HS-27A (cell line): ENCODE measurements around the gene IQSEC2.

ENCODE experiments used
- DNase-seq: peaks from one replicate; pipeline ENCODE4 v3.0.0-alpha.2; 2012; ENCODE audit warnings: low read depth, missing footprints

The IQSEC2 gene

GRCh38 chrX:53268173-53268572, 13.2 kb downstream of the IQSEC2 start:
- no peak for DNase-seq

- DNase-seq = no peak
Measured at GRCh38 chrX:53266914-53267313, 14.5 kb downstream of the IQSEC2 start.

GRCh38 chrX:53265771-53266574, 15.4 kb downstream of the IQSEC2 start:
- DNase-seq = no peak

GRCh38 chrX:53263597-53264094, 17.7 kb downstream of the IQSEC2 start:
- no peak for DNase-seq

- DNase-seq = no peak
Measured at GRCh38 chrX:53262918-53263394, 18.4 kb downstream of the IQSEC2 start.

- no peak for DNase-seq
Measured at GRCh38 chrX:53262189-53262917, 19.0 kb downstream of the IQSEC2 start.

GRCh38 chrX:53261355-53261972, 19.9 kb downstream of the IQSEC2 start:
- DNase-seq = no peak

- DNase-seq = no peak
Measured at GRCh38 chrX:53260836-53261235, 20.5 kb downstream of the IQSEC2 start.

GRCh38 chrX:53257670-53258423, 23.5 kb downstream of the IQSEC2 start:
- no peak for DNase-seq

- no peak for DNase-seq
Measured at GRCh38 chrX:53257166-53257565, 24.2 kb downstream of the IQSEC2 start.

GRCh38 chrX:53256446-53257041, 24.8 kb downstream of the IQSEC2 start:
- no peak for DNase-seq

GRCh38 chrX:53255738-53256191, 25.6 kb downstream of the IQSEC2 start:
- no peak for DNase-seq

GRCh38 chrX:53254570-53255461, 26.6 kb downstream of the IQSEC2 start:
- no peak for DNase-seq

GRCh38 chrX:53253293-53254020, 27.9 kb downstream of the IQSEC2 start:
- DNase-seq = no peak

GRCh38 chrX:53251307-53251706, 30.1 kb downstream of the IQSEC2 start:
- no peak for DNase-seq

GRCh38 chrX:53250556-53250955, 30.8 kb downstream of the IQSEC2 start:
- no peak for DNase-seq

- DNase-seq = no peak
Measured at GRCh38 chrX:53249408-53250042, 31.9 kb downstream of the IQSEC2 start.

- no peak for DNase-seq
Measured at GRCh38 chrX:53247928-53248327, 33.5 kb downstream of the IQSEC2 start.

GRCh38 chrX:53246231-53246630, 35.2 kb downstream of the IQSEC2 start:
- no peak for DNase-seq
